H9 (cell line): ENCODE data around the gene TGOLN2. TPM values are rescaled to one million over a fixed set of nuclear protein-coding genes. Genes with fewer than 3 reads are reported as not detected.

Experiments
- DNase-seq: peaks from one replicate; pipeline ENCODE4 v3.0.0-alpha.2; 2017
- H2AFZ ChIP-seq: one replicate; pipeline ENCODE4 v1.6.1; 2013; ENCODE audit warnings: mild to moderate bottlenecking, low read length, control low read depth, moderate library complexity
- H2AK5ac ChIP-seq: 2 replicates; pipeline ENCODE4 v1.6.1; 2013; ENCODE audit warnings: low read length, control low read depth, mixed read lengths; ENCODE audit not compliant: insufficient read length
- H2BK120ac ChIP-seq: one replicate; pipeline ENCODE4 v1.6.1; 2013; ENCODE audit warnings: low read depth, mild to moderate bottlenecking, low read length, control low read depth, inconsistent platforms; ENCODE audit not compliant: poor library complexity, severe bottlenecking
- H2BK12ac ChIP-seq: 2 replicates; pipeline ENCODE4 v1.6.1; 2013; ENCODE audit warnings: low read length, control low read depth, mixed read lengths, low read depth; ENCODE audit not compliant: insufficient read length
- H2BK15ac ChIP-seq: 2 replicates; pipeline ENCODE4 v1.6.1; 2013; ENCODE audit warnings: low read depth, low read length, control low read depth
- H2BK20ac ChIP-seq: one replicate; pipeline ENCODE4 v1.6.1; 2013; ENCODE audit warnings: low read depth, mild to moderate bottlenecking, low read length, control low read depth, inconsistent platforms; ENCODE audit not compliant: poor library complexity, severe bottlenecking
- H2BK5ac ChIP-seq: 2 replicates; pipeline ENCODE4 v1.6.1; 2013; ENCODE audit warnings: low read length, control low read depth, mixed read lengths; ENCODE audit not compliant: insufficient read length
- H3K14ac ChIP-seq: 2 replicates; pipeline ENCODE4 v1.6.1; 2013; ENCODE audit warnings: low read length, control low read depth; ENCODE audit not compliant: insufficient read depth
- H3K18ac ChIP-seq: 2 replicates; pipeline ENCODE4 v1.6.1; 2013; ENCODE audit warnings: low read depth, mild to moderate bottlenecking, mixed read lengths, low read length, control low read depth; ENCODE audit not compliant: insufficient read length
- H3K23ac ChIP-seq: 2 replicates; pipeline ENCODE4 v1.6.1; 2013; ENCODE audit warnings: low read length, control low read depth, mixed read lengths, low read depth; ENCODE audit not compliant: insufficient read length
- H3K23me2 ChIP-seq: 2 replicates; pipeline ENCODE4 v1.6.1; 2013; ENCODE audit warnings: low read depth, mild to moderate bottlenecking, mixed read lengths, low read length, control low read depth; ENCODE audit not compliant: insufficient read length, poor library complexity, severe bottlenecking
- H3K27ac ChIP-seq: 2 replicates; pipeline ENCODE4 v1.5.1; 2013; ENCODE audit warnings: low read length, control low read depth, mixed read lengths, low read depth; ENCODE audit not compliant: insufficient read length
- H3K27me3 ChIP-seq: 2 replicates; pipeline ENCODE4 v1.6.1; 2013; ENCODE audit warnings: low read length, control low read depth, inconsistent platforms; ENCODE audit not compliant: insufficient read depth
- H3K4ac ChIP-seq: 2 replicates; pipeline ENCODE4 v1.6.1; 2013; ENCODE audit warnings: low read depth, mild to moderate bottlenecking, control low read depth, inconsistent platforms, low read length, moderate library complexity
- H3K4me1 ChIP-seq: 2 replicates; pipeline ENCODE4 v1.6.1; 2013; ENCODE audit warnings: low read length, control low read depth, inconsistent platforms; ENCODE audit not compliant: insufficient read depth
- H3K4me2 ChIP-seq: 2 replicates; pipeline ENCODE4 v1.6.1; 2013; ENCODE audit warnings: low read length, control low read depth, mixed read lengths; ENCODE audit not compliant: insufficient read length, insufficient read depth
- H3K56ac ChIP-seq: 2 replicates; pipeline ENCODE4 v1.6.1; 2013; ENCODE audit warnings: low read depth, mild to moderate bottlenecking, mixed read lengths, low read length, control low read depth; ENCODE audit not compliant: insufficient read length
- H3K79me1 ChIP-seq: 2 replicates; pipeline ENCODE4 v1.6.1; 2013; ENCODE audit warnings: low read depth, mild to moderate bottlenecking, moderate library complexity, low read length, control low read depth, inconsistent platforms; ENCODE audit not compliant: insufficient read depth, poor library complexity, severe bottlenecking
- H3K79me2 ChIP-seq: 2 replicates; pipeline ENCODE4 v1.6.1; 2013; ENCODE audit warnings: low read length, control low read depth, inconsistent platforms; ENCODE audit not compliant: insufficient read depth
- H3K9ac ChIP-seq: 2 replicates; pipeline ENCODE4 v1.6.1; 2013; ENCODE audit warnings: low read length, control low read depth, mixed read lengths; ENCODE audit not compliant: insufficient read length; ENCODE audit errors: extremely low read depth
- H3K9me3 ChIP-seq: one replicate; pipeline ENCODE4 v1.6.1; 2013; ENCODE audit warnings: low read depth, low read length, inconsistent platforms; ENCODE audit not compliant: control insufficient read depth
- H3T11ph ChIP-seq: one replicate; pipeline ENCODE4 v1.6.1; 2013; ENCODE audit warnings: mild to moderate bottlenecking, low read length, control low read depth, inconsistent platforms
- H4K20me1 ChIP-seq: one replicate; pipeline ENCODE4 v1.6.1; 2013; ENCODE audit not compliant: control insufficient read depth, insufficient read length, insufficient read depth
- H4K5ac ChIP-seq: 2 replicates; pipeline ENCODE4 v1.6.1; 2013; ENCODE audit warnings: low read depth, mild to moderate bottlenecking, mixed read lengths, low read length, control low read depth; ENCODE audit not compliant: insufficient read length
- H4K8ac ChIP-seq: replicated peaks from 2 replicates; pipeline ENCODE4 v1.6.1; 2013; ENCODE audit warnings: low read length, control low read depth, mixed read lengths, low read depth; ENCODE audit not compliant: insufficient read length
- H4K91ac ChIP-seq: 2 replicates; pipeline ENCODE4 v1.6.1; 2013; ENCODE audit warnings: low read depth, mild to moderate bottlenecking, moderate library complexity, mixed read lengths, low read length, control low read depth; ENCODE audit not compliant: insufficient read length
- H3K27ac Mint-ChIP-seq, 3 experiments: 2 replicates in 2 of 3; 3 replicates in 1 of 3; pipeline ENCODE4 v1.8.0; 2020 to 2021; ENCODE audit warnings: mixed read lengths in 3 of 3, mild to moderate bottlenecking in 1 of 3, moderate library complexity in 1 of 3
- H3K27me3 Mint-ChIP-seq: 2 replicates; pipeline ENCODE4 v1.8.0; 2021; ENCODE audit warnings: low read depth, mild to moderate bottlenecking, moderate library complexity, mixed read lengths
- H3K36me3 Mint-ChIP-seq, 3 experiments: 2 replicates in 2 of 3; 3 replicates in 1 of 3; pipeline ENCODE4 v1.8.0; 2020 to 2021; ENCODE audit warnings: low read depth in 3 of 3, mixed read lengths in 3 of 3; ENCODE audit not compliant: insufficient read depth in 1 of 3
- H3K4me1 Mint-ChIP-seq, 2 experiments: 2 replicates each; pipeline ENCODE4 v1.8.0; 2020; ENCODE audit warnings: mixed read lengths in 2 of 2
- H3K4me3 Mint-ChIP-seq, 2 experiments: 2 replicates in 1 of 2; 3 replicates in 1 of 2; pipeline ENCODE4 v1.8.0; 2020 to 2021; ENCODE audit warnings: mild to moderate bottlenecking in 2 of 2, mixed read lengths in 2 of 2, moderate library complexity in 1 of 2
- H3K9me3 Mint-ChIP-seq, 2 experiments: 2 replicates in 1 of 2; 3 replicates in 1 of 2; pipeline ENCODE4 v1.8.0; 2020; ENCODE audit warnings: mild to moderate bottlenecking in 2 of 2, mixed read lengths in 2 of 2, moderate library complexity in 1 of 2
- WGBS: extraction: QIAGEN DNeasy Blood & Tissue Kit; methylation state at CpG from one replicate; pipeline ENCODE4 v1.1.7; 2013; ENCODE audit warnings: missing lambda C conversion rate, low lambda C conversion rate, mixed read lengths; ENCODE audit not compliant: insufficient read length; ENCODE audit errors: extremely low coverage; 5-methylcytosine and 5-hydroxymethylcytosine counted together
- total RNA-seq: library from RNA; stranded (reverse); gene quantifications from 2 replicates; pipeline ENCODE4 v1.2.1, GENCODE V29; 2021
- TF ChIP-seq, protein P1 (sequence below): fragments of 200-600 bp; sonication (generic); conservative IDR thresholded peaks from 3 replicates; pipeline ENCODE4 v1.8.0; 2021; ENCODE audit warnings: antibody characterized with exemption, mild to moderate bottlenecking

TGOLN2 gene
- total RNA-seq, 1 experiment from 2014 or later, result 47.8 TPM

DNA sequence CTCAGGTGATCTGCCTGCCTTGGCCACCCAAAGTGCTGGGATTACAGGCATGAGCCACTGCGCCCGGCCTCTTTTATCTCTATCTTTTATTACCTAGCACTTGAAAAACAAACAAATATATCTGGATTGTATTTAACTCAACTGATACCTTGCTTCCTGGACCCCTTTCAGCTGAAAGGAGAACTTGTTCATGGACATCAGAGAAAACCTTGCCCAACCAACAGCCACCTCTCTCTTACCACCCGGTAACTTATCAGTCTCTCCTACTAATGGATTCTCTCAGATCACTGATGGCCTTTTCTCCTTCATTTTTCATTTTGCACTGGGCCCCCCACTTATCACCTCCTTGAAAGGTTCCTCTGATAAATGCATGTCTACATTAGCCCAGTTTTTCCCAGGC lies 19.8 kb upstream of the TGOLN2 start:
- Histone ChIP-seq H3K4me2 (no peak overlapping the region), H3K23me2 (no peaks in the 10 kb centered on the region), H2BK120ac (no peak overlapping the region), H2AK5ac (no peak overlapping the region), H2BK5ac (no peak overlapping the region), H3K27me3 (no peaks in the 10 kb centered on the region), H3K79me2 (no peaks in the 10 kb centered on the region), H3K9me3 (no peaks in the 10 kb centered on the region), H2AFZ (no peak overlapping the region), H4K8ac (no peak overlapping the region), H2BK15ac (no peak overlapping the region), H2BK20ac (no peak overlapping the region), H3K18ac (no peak overlapping the region), H3T11ph (no peak overlapping the region), H3K14ac (no peak overlapping the region), H3K4me1 (no peaks in the 10 kb centered on the region; the same call in 1 of the 2 replicates), H3K56ac (no peak overlapping the region), H3K79me1 (no peaks in the 10 kb centered on the region), H3K4ac (no peak overlapping the region), H4K5ac (no peak overlapping the region), H4K91ac (no peak overlapping the region), H3K9ac (no peak overlapping the region), H3K27ac (no peak overlapping the region), H4K20me1 (no peaks in the 10 kb centered on the region), H2BK12ac (no peak overlapping the region), H3K23ac (no peak overlapping the region)
- Mint-ChIP-seq H3K9me3 (no peaks in the 10 kb centered on the region), H3K27ac (no peak overlapping the region), H3K4me3 (no peak overlapping the region), H3K36me3 (peaks cover 15 to 56% (median 21%) of the 10 kb centered on the region in 3 experiments; a peak in 6 of 7 replicates), H3K4me1 (peaks cover 0 to 3% of the 10 kb centered on the region in 2 experiments; a peak in 2 of 4 replicates), H3K27me3 (no peaks in the 10 kb centered on the region)
- WGBS, result no CpG with 5 or more reads among the region's 3 CpGs
- DNase-seq, result no peak
- TF ChIP-seq, protein P1, sequence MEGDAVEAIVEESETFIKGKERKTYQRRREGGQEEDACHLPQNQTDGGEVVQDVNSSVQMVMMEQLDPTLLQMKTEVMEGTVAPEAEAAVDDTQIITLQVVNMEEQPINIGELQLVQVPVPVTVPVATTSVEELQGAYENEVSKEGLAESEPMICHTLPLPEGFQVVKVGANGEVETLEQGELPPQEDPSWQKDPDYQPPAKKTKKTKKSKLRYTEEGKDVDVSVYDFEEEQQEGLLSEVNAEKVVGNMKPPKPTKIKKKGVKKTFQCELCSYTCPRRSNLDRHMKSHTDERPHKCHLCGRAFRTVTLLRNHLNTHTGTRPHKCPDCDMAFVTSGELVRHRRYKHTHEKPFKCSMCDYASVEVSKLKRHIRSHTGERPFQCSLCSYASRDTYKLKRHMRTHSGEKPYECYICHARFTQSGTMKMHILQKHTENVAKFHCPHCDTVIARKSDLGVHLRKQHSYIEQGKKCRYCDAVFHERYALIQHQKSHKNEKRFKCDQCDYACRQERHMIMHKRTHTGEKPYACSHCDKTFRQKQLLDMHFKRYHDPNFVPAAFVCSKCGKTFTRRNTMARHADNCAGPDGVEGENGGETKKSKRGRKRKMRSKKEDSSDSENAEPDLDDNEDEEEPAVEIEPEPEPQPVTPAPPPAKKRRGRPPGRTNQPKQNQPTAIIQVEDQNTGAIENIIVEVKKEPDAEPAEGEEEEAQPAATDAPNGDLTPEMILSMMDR, result no peak
